ENCODE results near the gene BTRC.

- TF ChIP-seq CTCF (IDR thresholded peaks at IDR 0.05) (no peak), POLR2A (IDR thresholded peaks at IDR 0.05) (no peak)
These were observed 36.1 kb downstream of the BTRC start for GRCh38 chr10:101389986-101390531.

All from lower leg skin (tissue), 3 donors.